Loucy (cell line): ENCODE results near the gene SMIM30.

Source experiments
- EZH2phosphoT487 ChIP-seq: fragments of 200-600 bp; IDR thresholded peaks from 2 replicates; pipeline ENCODE4 v1.6.1; 2018; ENCODE audit warnings: antibody characterized with exemption, mild to moderate bottlenecking, moderate library complexity, borderline replicate concordance
- TF ChIP-seq, protein P1 (sequence below): fragments of 200-600 bp; sonication (generic); conservative IDR thresholded peaks from 2 replicates; pipeline ENCODE4 v1.5.1; 2014; ENCODE audit warnings: mild to moderate bottlenecking, antibody characterized with exemption, low read length

DNA sequence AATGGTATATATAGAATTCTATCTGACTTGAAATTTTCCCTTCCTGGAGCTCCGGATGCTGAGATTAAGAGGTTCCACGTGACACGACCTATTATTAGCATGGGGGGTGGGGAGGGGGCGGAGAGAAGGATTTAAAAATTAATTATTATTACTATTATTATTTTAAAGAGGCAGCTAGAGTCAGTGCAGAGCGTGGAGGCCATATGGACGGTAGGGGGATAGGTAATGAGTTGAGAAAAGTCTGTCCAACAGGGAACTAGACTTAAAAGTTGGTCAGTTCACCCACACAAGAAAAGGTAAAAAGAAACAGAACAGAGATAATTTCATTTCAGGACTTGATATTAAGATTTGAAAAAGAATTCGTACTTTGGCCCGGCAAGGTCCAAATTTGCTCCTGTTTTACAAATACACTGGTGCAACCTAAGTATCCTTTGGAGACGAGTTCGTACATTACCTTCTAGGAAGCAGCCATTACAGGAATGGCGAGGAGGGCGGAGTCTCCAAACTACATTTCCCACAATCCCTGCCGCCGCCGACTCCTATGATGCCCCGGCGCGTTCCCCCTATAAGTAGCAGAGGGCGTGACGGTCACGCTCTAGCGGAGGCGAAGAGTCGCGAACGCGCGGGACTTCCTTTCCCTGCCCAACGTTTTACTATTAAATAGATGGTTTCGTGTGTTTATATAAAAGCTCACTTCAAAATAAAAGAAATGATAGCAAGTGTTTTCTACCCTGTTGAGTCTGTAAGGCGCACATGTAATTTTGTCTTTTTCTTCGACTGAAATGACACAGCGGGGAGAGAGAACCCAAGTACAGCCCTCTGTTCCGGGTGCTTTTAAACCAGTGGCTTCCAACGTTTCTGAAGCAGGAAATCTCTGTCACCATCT lies at the start of gene SMIM30:
- TF ChIP-seq, protein P1, sequence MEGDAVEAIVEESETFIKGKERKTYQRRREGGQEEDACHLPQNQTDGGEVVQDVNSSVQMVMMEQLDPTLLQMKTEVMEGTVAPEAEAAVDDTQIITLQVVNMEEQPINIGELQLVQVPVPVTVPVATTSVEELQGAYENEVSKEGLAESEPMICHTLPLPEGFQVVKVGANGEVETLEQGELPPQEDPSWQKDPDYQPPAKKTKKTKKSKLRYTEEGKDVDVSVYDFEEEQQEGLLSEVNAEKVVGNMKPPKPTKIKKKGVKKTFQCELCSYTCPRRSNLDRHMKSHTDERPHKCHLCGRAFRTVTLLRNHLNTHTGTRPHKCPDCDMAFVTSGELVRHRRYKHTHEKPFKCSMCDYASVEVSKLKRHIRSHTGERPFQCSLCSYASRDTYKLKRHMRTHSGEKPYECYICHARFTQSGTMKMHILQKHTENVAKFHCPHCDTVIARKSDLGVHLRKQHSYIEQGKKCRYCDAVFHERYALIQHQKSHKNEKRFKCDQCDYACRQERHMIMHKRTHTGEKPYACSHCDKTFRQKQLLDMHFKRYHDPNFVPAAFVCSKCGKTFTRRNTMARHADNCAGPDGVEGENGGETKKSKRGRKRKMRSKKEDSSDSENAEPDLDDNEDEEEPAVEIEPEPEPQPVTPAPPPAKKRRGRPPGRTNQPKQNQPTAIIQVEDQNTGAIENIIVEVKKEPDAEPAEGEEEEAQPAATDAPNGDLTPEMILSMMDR = no peak
- no peak for TF ChIP-seq EZH2phosphoT487
